HEK293T (cell line): ENCODE data around the gene HARBI1.

Experiments used
- CTBP1 ChIP-seq: fragments of 450-650 bp; IDR thresholded peaks from 2 replicates; pipeline ENCODE4 v1.6.1; 2016; ENCODE audit warnings: borderline replicate concordance
- FOXM1 ChIP-seq: fragments of 450-650 bp; IDR thresholded peaks from 2 replicates; pipeline ENCODE4 v1.6.1; 2017; ENCODE audit warnings: mild to moderate bottlenecking, borderline replicate concordance

GRCh38 chr11:46588131-46588530, 28.9 kb downstream of the HARBI1 start:
- TF ChIP-seq CTBP1: no peak
- TF ChIP-seq FOXM1: no peak
